Endothelial cell of umbilical vein (primary cell): ENCODE measurements around the gene AGAP9. TPM values are rescaled to one million over a fixed set of nuclear protein-coding genes. Genes with fewer than 3 reads are reported as not detected.
"Not testable (repeated sequence)": the region's sequence is repeated elsewhere in the genome, so short reads cannot be mapped to it uniquely, and the experiment has no call there.

Experiments
- BruUV-seq: library from RNA; stranded (reverse); fragments of 400-500 nt; replicated peaks from 2 replicates; lab custom pipeline; 2021; lab: Mats Ljungman, UMichigan
- CTCF ChIA-PET: fragments of 300-600, 350-600 bp; sonication (Branson Sonifier 250); formaldehyde crosslinking; loops from one replicate; lab custom pipeline; 2021; ENCODE audit warnings: antibody characterized with exemption, inconsistent platforms; lab: Charles Lee
- POLR2A ChIA-PET: fragments of 300-600, 350-600 bp; sonication (Branson Sonifier 250); formaldehyde crosslinking; loops from one replicate; lab custom pipeline; 2021; ENCODE audit warnings: antibody characterized with exemption, inconsistent platforms; lab: Charles Lee
- DNase-seq: peaks from one replicate; pipeline ENCODE4 v3.0.0-alpha.2; 2011; ENCODE audit warnings: low read depth, low spot score
- FAIRE-seq: peaks from 2 replicates; lab custom pipeline; 2011; peaks lifted over from hg19 to GRCh38; lab: Jason Lieb, UNC
- H2AFZ ChIP-seq: 2 replicates; pipeline ENCODE4 v1.6.0; 2012; ENCODE audit warnings: low read depth, low read length, control low read depth, inconsistent platforms
- H3K27ac ChIP-seq: 2 replicates; pipeline ENCODE4 v1.5.1; 2011; ENCODE audit warnings: low read depth, mild to moderate bottlenecking, control low read depth, low read length, moderate library complexity; ENCODE audit not compliant: insufficient read depth
- H3K27me3 ChIP-seq, 2 experiments: 2 replicates each; pipeline versions ENCODE4 v1.6.0 to v1.6.1; 2011; ENCODE audit warnings: low read length in 2 of 2, mixed read lengths in 1 of 2; ENCODE audit not compliant: control insufficient read depth in 2 of 2, insufficient read depth in 2 of 2
- H3K36me3 ChIP-seq, 2 experiments: 2 replicates in 1 of 2; 3 replicates in 1 of 2; pipeline ENCODE4 v1.5.1; 2011; ENCODE audit warnings: low read length in 2 of 2, mild to moderate bottlenecking in 1 of 2, moderate library complexity in 1 of 2; ENCODE audit not compliant: control insufficient read depth in 2 of 2, insufficient read depth in 2 of 2; ENCODE audit errors: extremely low read depth in 1 of 2
- H3K4me1 ChIP-seq: 3 replicates; pipeline ENCODE4 v1.5.1; 2011; ENCODE audit warnings: mild to moderate bottlenecking, low read length; ENCODE audit not compliant: control insufficient read depth, insufficient read depth; ENCODE audit errors: extremely low read depth
- H3K4me2 ChIP-seq: 2 replicates; pipeline ENCODE4 v1.6.1; 2011; ENCODE audit warnings: low read length, control low read depth, mixed read lengths; ENCODE audit not compliant: insufficient read depth
- H3K4me3 ChIP-seq, 3 experiments: fragments of 200-600 bp in 1 of 3; sonication (generic), shearing (Covaris generic) in 1 of 3; replicated peaks in 1 of 3; 2 replicates each; pipeline ENCODE4 v1.5.1; 2011 to 2016; ENCODE audit warnings: control low read depth in 3 of 3, low read length in 3 of 3, mild to moderate bottlenecking in 2 of 3, inconsistent platforms in 1 of 3, low read depth in 1 of 3, moderate library complexity in 1 of 3; ENCODE audit not compliant: insufficient read depth in 1 of 3
- H3K79me2 ChIP-seq: 2 replicates; pipeline ENCODE4 v1.6.0; 2012; ENCODE audit warnings: low read length, inconsistent platforms; ENCODE audit not compliant: control insufficient read depth, insufficient read depth
- H3K9ac ChIP-seq: replicated peaks from 2 replicates; pipeline ENCODE3; 2011; ENCODE audit warnings: low read length, control low read depth; ENCODE audit not compliant: insufficient read depth; ENCODE audit errors: extremely low read depth
- H3K9me1 ChIP-seq: replicated peaks from 3 replicates; pipeline ENCODE4 v1.6.0; 2011; ENCODE audit warnings: mild to moderate bottlenecking, low read length; ENCODE audit not compliant: control insufficient read depth, insufficient read depth; ENCODE audit errors: extremely low read depth
- H3K9me3 ChIP-seq: replicated peaks from 2 replicates; pipeline ENCODE4 v1.5.1; 2012; ENCODE audit warnings: low read length, inconsistent platforms; ENCODE audit not compliant: control insufficient read depth, insufficient read depth
- H4K20me1 ChIP-seq: replicated peaks from 2 replicates; pipeline ENCODE3; 2011; ENCODE audit warnings: mild to moderate bottlenecking, low read length; ENCODE audit not compliant: control insufficient read depth, insufficient read depth; ENCODE audit errors: extremely low read depth
- dilution Hi-C: fragments of 300-500 bp; cut with MboI; formaldehyde crosslinking; loops from one replicate; pipeline ENCODE4 v1.15.0; 2019; ENCODE audit warnings: low sequenced_read_pairs; ENCODE audit not compliant: extremely low pct_ligation_motif_present
- intact Hi-C: fragments of 100-400 bp; cut with micrococcal nuclease; formaldehyde crosslinking; loops from one replicate; pipeline ENCODE4 v1.10.0; 2022
- polyA plus RNA-seq, 4 experiments: library from polyadenylated mRNA; depleted of rRNA in 3 of 4; stranded (reverse) in 3 of 4; unstranded in 1 of 4; fragments of >200 nt; gene quantifications; 2 replicates each; pipeline versions ENCODE4 v1.2.1 to v1.2.3, GENCODE V29; 2011 to 2012; ENCODE audit warnings: missing spikeins in 1 of 4
- total RNA-seq: library from RNA; stranded (reverse); gene quantifications from 2 replicates; pipeline ENCODE4 v1.2.3, GENCODE V29; 2021

AGAP9 gene
- total and polyA plus RNA-seq, 2 donors (not counting 3 experiments of a cell fraction or from before 2014, with no cell fraction given): 9.9 to 14.4 TPM

DNA sequence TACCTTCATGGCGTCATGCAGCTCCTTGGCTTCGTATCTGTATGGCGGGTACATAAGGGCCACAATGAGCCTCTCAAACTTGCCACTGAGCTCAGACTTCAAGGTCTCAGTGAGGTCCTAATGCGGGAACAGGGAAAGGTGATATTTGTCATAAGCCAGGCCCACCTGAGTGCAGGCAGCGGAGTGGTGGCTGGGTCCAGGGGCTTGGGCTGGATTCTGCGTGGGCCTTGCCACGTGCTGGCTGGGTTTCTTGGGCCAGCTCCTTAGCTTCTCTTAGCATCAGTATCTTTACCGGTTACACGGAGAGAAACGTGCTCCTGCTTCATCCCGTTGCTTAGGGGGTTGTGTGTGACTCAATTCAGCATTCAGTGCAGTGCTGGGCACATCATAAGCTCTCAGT is 46.4 kb downstream of the AGAP9 start:
- H3K9me3 ChIP-seq, CTCF ChIA-PET, dilution Hi-C loops, intact Hi-C loops, H3K79me2 ChIP-seq, FAIRE-seq, H3K9ac ChIP-seq, H3K4me3 ChIP-seq, BruUV-seq, DNase-seq, H3K4me1 ChIP-seq, H3K27ac ChIP-seq, POLR2A ChIA-PET, H3K36me3 ChIP-seq, H3K9me1 ChIP-seq, H3K4me2 ChIP-seq, H2AFZ ChIP-seq, H3K27me3 ChIP-seq, H4K20me1 ChIP-seq: not testable (repeated sequence)

DNA sequence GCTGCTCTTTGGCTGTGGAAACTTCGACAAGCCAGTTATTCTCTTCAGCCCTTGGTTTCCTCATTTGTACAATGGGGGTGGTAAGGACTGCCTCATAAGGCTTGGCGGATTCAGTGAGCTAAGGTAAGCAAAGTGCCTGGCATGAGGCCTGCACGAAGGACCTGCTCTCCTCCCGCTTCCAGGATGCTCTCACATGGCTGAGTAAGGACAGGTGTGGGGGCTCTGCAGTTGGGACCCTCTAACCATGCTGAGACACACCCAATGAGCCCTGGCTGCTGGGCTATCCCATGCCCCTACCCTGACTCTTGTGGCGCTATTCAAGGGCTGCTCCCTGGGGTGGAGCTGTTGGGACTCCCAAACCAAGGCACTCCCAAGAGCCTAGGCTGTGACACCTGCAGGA is 48.3 kb downstream of the AGAP9 start:
- H3K27me3 ChIP-seq, H3K9me3 ChIP-seq, dilution Hi-C loops, H3K9ac ChIP-seq, H3K4me2 ChIP-seq, H2AFZ ChIP-seq, FAIRE-seq, H4K20me1 ChIP-seq, BruUV-seq, H3K4me3 ChIP-seq, H3K4me1 ChIP-seq, DNase-seq, H3K36me3 ChIP-seq, H3K79me2 ChIP-seq, POLR2A ChIA-PET, H3K9me1 ChIP-seq, intact Hi-C loops, H3K27ac ChIP-seq, CTCF ChIA-PET: not testable (repeated sequence)

GRCh38 chr10:47473516-47473915 is 49.9 kb downstream of the AGAP9 start:
- H3K9ac ChIP-seq, H4K20me1 ChIP-seq, H2AFZ ChIP-seq, H3K4me3 ChIP-seq, H3K4me2 ChIP-seq, POLR2A ChIA-PET, H3K79me2 ChIP-seq, dilution Hi-C loops, BruUV-seq, DNase-seq, H3K36me3 ChIP-seq, FAIRE-seq, H3K4me1 ChIP-seq, CTCF ChIA-PET, H3K9me3 ChIP-seq, H3K27ac ChIP-seq, H3K27me3 ChIP-seq, intact Hi-C loops, H3K9me1 ChIP-seq: not testable (repeated sequence)

DNA sequence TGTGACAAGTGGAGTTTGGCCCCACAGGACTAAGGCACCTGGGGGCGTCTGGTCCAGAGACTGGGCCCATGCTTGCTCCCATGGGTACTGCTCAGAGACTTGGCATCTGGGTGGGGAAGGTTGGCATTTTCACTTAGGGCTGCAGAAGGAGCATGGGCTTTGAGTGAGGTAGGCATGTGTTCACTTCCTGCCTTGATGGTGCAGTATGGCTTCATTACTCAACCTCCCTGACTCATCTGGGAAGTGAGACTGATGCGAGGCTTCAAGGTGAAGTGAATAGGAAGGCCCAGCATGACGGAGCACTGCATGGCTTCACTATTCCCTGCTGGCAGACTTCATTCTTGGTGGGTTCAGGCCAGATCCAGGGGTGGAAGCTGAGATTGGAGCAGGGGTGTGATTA is 50.8 kb downstream of the AGAP9 start:
- H3K27ac ChIP-seq, BruUV-seq, POLR2A ChIA-PET, FAIRE-seq, H3K36me3 ChIP-seq, H3K9me3 ChIP-seq, H4K20me1 ChIP-seq, DNase-seq, H3K27me3 ChIP-seq, H3K4me2 ChIP-seq, intact Hi-C loops, H3K9me1 ChIP-seq, dilution Hi-C loops, H3K79me2 ChIP-seq, CTCF ChIA-PET, H3K4me1 ChIP-seq, H2AFZ ChIP-seq, H3K9ac ChIP-seq, H3K4me3 ChIP-seq: not testable (repeated sequence)
